OCI-LY3 (cell line): Measurements from ENCODE around the gene PRDM16.

ENCODE experiments used
- CTCF ChIP-seq: fragments of 200-600, 300-600 bp; sonication (generic); IDR thresholded peaks from 2 replicates; pipeline ENCODE4 v1.5.1; 2014; ENCODE audit warnings: antibody characterized with exemption, low read length, low read depth
- EZH2phosphoT487 ChIP-seq: fragments of 200-600 bp; shearing (Covaris generic); IDR thresholded peaks from 2 replicates; pipeline ENCODE4 v1.6.1; 2018; ENCODE audit warnings: antibody characterized with exemption, mixed run types, low read depth

- TF ChIP-seq CTCF (no peak), EZH2phosphoT487 (no peak)
These were observed 167.4 kb downstream of the PRDM16 start for GRCh38 chr1:3236361-3236760.
